HG02623 (cell line): ENCODE measurements around the gene DPP8.
"Not testable (repeated sequence)": the region's sequence is repeated elsewhere in the genome, so short reads cannot be mapped to it uniquely, and the experiment has no call there.

ENCODE experiments used
- ATAC-seq: cut with Tn5 transposase; IDR thresholded peaks from one replicate; pipeline ENCODE4 v1.9.1; 2021; ENCODE audit warnings: moderate library complexity; ENCODE audit not compliant: unreplicated experiment

The DPP8 gene

GRCh38 chr15:65405791-65406423 lies 111.6 kb downstream of the DPP8 start:
- no peak for ATAC-seq

- no peak for ATAC-seq
These were observed 113.2 kb downstream of the DPP8 start for GRCh38 chr15:65404186-65404872.

GRCh38 chr15:65402961-65403360 lies 114.5 kb downstream of the DPP8 start:
- no peak for ATAC-seq

- ATAC-seq = no peak
These were observed 115.8 kb downstream of the DPP8 start for GRCh38 chr15:65401611-65402240.

GRCh38 chr15:65400760-65401610 lies 116.5 kb downstream of the DPP8 start:
- no peak for ATAC-seq

GRCh38 chr15:65399997-65400396 lies 117.5 kb downstream of the DPP8 start:
- ATAC-seq = no peak

GRCh38 chr15:65399001-65399706 lies 118.3 kb downstream of the DPP8 start:
- ATAC-seq = no peak

GRCh38 chr15:65398486-65398885 lies 119.0 kb downstream of the DPP8 start:
- not testable (repeated sequence) for ATAC-seq

GRCh38 chr15:65396965-65397317 lies 120.5 kb downstream of the DPP8 start:
- no peak for ATAC-seq

- no peak for ATAC-seq
These were observed 121.1 kb downstream of the DPP8 start for GRCh38 chr15:65396283-65396964.

- ATAC-seq = no peak
These were observed 121.8 kb downstream of the DPP8 start for GRCh38 chr15:65395567-65396202.

GRCh38 chr15:65394936-65395335 lies 122.6 kb downstream of the DPP8 start:
- no peak for ATAC-seq

GRCh38 chr15:65394280-65394789 lies 123.2 kb downstream of the DPP8 start:
- no peak for ATAC-seq

- ATAC-seq = no peak
These were observed 123.9 kb downstream of the DPP8 start for GRCh38 chr15:65393557-65393956.

- ATAC-seq = no peak
These were observed 124.4 kb downstream of the DPP8 start for GRCh38 chr15:65393091-65393490.
